Measurements from ENCODE around the gene RDH16.

RDH16 gene

GRCh38 chr12:57000393-57000792 lies 43.0 kb upstream of the RDH16 start:
- no peak for TF ChIP-seq CTCF (IDR thresholded peaks at IDR 0.05; ENCODE audit: insufficient read depth, low read depth, low read length, missing control alignments)
- no peak overlapping the region for H3K4me3 ChIP-seq (ENCODE audit: low read length)
- no peak for DNase-seq (ENCODE audit: low read depth)

- DNase-seq (ENCODE audit: low read depth), result no peak
- no peak for TF ChIP-seq CTCF (IDR thresholded peaks at IDR 0.05; ENCODE audit: insufficient read depth, low read depth, low read length, missing control alignments)
- H3K4me3 ChIP-seq (ENCODE audit: low read length), result no peak overlapping the region
Observed at GRCh38 chr12:56999456-56999855, 42.0 kb upstream of the RDH16 start.

- DNase-seq (ENCODE audit: low read depth), result no peak
- no peak for TF ChIP-seq CTCF (IDR thresholded peaks at IDR 0.05; ENCODE audit: insufficient read depth, low read depth, low read length, missing control alignments)
- H3K4me3 ChIP-seq (ENCODE audit: low read length), result no peak overlapping the region
Observed at GRCh38 chr12:56998981-56999380, 41.6 kb upstream of the RDH16 start.

- H3K4me3 ChIP-seq (ENCODE audit: low read length), result no peak overlapping the region
- TF ChIP-seq CTCF (IDR thresholded peaks at IDR 0.05; ENCODE audit: insufficient read depth, low read depth, low read length, missing control alignments), result no peak
- DNase-seq (ENCODE audit: low read depth), result no peak
Observed at GRCh38 chr12:56998316-56998715, 40.9 kb upstream of the RDH16 start.

GRCh38 chr12:56996793-56997545 lies 39.6 kb upstream of the RDH16 start:
- DNase-seq (ENCODE audit: low read depth), result no peak
- no peak for TF ChIP-seq CTCF (IDR thresholded peaks at IDR 0.05; ENCODE audit: insufficient read depth, low read depth, low read length, missing control alignments)

GRCh38 chr12:56995930-56996496 lies 38.6 kb upstream of the RDH16 start:
- TF ChIP-seq CTCF (IDR thresholded peaks at IDR 0.05; ENCODE audit: insufficient read depth, low read depth, low read length, missing control alignments), result no peak
- H3K4me3 ChIP-seq (ENCODE audit: low read length), result no peak overlapping the region
- no peak for DNase-seq (ENCODE audit: low read depth)

More at GRCh38 chr12:56996793-56997545, 39.6 kb upstream of the RDH16 start:
- H3K4me3 ChIP-seq (ENCODE audit: low read length), result no peak overlapping the region

Data from epithelial cell of esophagus (primary cell).